NT2/D1 (cell line): ENCODE measurements around the gene DCP1B.

ENCODE experiments used
- DNase-seq: peaks from one replicate; pipeline ENCODE4 v3.0.0-alpha.2; 2011; ENCODE audit warnings: low read depth, low spot score
- H3K27me3 ChIP-seq: 2 replicates; pipeline ENCODE4 v1.6.0; 2011; ENCODE audit warnings: mild to moderate bottlenecking; ENCODE audit not compliant: insufficient read length, insufficient read depth
- H3K36me3 ChIP-seq: 2 replicates; pipeline ENCODE4 v1.6.1; 2011; ENCODE audit warnings: mild to moderate bottlenecking, low read length, mixed read lengths; ENCODE audit not compliant: insufficient read depth, insufficient read length
- H3K4me1 ChIP-seq: 2 replicates; pipeline ENCODE4 v1.5.1; 2011; ENCODE audit not compliant: insufficient read depth, insufficient read length
- H3K4me3 ChIP-seq: 2 replicates; pipeline ENCODE4 v1.5.1; 2011; ENCODE audit warnings: low read depth; ENCODE audit not compliant: insufficient read length
- H3K9ac ChIP-seq: 2 replicates; pipeline ENCODE4 v1.6.0; 2011; ENCODE audit warnings: low read depth; ENCODE audit not compliant: insufficient read length
- H3K9me3 ChIP-seq: 2 replicates; pipeline ENCODE4 v1.5.1; 2011; ENCODE audit warnings: mild to moderate bottlenecking, low read length; ENCODE audit not compliant: insufficient read depth
- SUZ12 ChIP-seq: IDR thresholded peaks from 2 replicates; pipeline ENCODE4 v1.6.1; 2011; ENCODE audit not compliant: insufficient read length, insufficient read depth; ENCODE audit errors: extremely low read depth
- YY1 ChIP-seq: IDR thresholded peaks from 2 replicates; pipeline ENCODE4 v1.6.1; 2011; ENCODE audit not compliant: insufficient read length, insufficient read depth
- ZNF274 ChIP-seq: IDR thresholded peaks from 2 replicates; pipeline ENCODE4 v1.6.1; 2011; ENCODE audit warnings: mild to moderate bottlenecking, low read depth, low read length

The DCP1B gene

DNA sequence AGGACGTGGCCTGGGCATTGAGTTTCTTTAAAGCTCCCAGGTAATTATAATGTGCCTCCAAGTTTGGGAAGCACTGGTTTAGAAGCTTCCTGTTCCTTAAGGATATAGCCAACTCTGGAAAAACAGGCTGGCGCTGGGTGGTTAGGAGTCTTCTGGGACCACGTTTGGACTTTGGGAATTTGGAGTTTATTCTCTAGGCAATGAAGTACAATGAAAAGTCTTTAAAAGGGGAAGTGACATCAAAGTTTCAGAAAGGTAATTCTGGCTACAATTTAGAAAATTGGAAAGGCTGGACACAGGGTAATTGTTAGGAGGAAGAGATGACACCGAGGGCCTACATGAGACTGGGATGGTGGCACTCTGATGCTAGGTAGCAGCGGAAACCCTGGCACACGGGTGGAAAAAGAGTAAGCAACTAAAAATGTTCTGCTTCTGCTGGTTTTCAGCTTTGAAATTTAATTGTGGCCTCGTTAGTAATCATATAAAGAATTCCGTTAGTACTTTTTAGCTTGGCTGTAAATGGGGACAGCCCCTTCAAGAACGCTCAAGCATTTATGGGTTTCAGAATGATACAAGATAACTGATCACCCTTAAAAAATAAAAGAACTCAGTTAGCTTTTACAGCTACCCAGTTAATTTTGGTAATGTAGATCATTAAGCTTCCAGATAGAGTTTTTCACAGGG lies 12.7 kb upstream of the DCP1B start:
- DNase-seq, result no peak
- TF ChIP-seq SUZ12 (no peak), YY1 (no peak), ZNF274 (no peak)
- Histone ChIP-seq H3K9ac (no peak overlapping the region), H3K4me3 (no peak overlapping the region), H3K9me3 (no peaks in the 10 kb centered on the region; the same call in 1 of the 2 replicates), H3K36me3 (no peaks in the 10 kb centered on the region), H3K4me1 (no peaks in the 10 kb centered on the region), H3K27me3 (no peaks in the 10 kb centered on the region)

DNA sequence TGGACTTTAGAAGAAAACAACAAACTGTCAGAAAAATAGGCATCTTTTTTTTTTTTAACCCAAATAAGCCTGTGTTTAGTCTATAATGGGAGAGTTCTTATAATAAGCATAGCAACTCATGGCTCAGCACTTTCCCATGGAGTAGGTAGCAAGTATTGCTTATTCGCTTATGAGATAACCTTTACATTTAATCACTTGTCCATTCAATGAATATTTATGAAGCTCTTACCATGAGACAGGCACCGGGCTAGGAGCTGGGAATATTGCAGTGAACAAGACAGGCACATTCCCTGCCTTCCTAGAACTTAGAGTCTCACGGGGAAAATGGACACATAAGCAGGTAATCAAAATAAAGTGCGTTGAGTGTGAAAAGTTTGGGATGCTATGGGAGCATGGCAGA lies 10.0 kb upstream of the DCP1B start:
- Histone ChIP-seq H3K4me3 (no peak overlapping the region), H3K27me3 (no peaks in the 10 kb centered on the region), H3K9ac (no peak overlapping the region), H3K9me3 (no peaks in the 10 kb centered on the region), H3K36me3 (no peaks in the 10 kb centered on the region), H3K4me1 (no peaks in the 10 kb centered on the region)
- no peak for DNase-seq
- TF ChIP-seq YY1, result no peak
- no peak for TF ChIP-seq ZNF274
- TF ChIP-seq SUZ12, result no peak

DNA sequence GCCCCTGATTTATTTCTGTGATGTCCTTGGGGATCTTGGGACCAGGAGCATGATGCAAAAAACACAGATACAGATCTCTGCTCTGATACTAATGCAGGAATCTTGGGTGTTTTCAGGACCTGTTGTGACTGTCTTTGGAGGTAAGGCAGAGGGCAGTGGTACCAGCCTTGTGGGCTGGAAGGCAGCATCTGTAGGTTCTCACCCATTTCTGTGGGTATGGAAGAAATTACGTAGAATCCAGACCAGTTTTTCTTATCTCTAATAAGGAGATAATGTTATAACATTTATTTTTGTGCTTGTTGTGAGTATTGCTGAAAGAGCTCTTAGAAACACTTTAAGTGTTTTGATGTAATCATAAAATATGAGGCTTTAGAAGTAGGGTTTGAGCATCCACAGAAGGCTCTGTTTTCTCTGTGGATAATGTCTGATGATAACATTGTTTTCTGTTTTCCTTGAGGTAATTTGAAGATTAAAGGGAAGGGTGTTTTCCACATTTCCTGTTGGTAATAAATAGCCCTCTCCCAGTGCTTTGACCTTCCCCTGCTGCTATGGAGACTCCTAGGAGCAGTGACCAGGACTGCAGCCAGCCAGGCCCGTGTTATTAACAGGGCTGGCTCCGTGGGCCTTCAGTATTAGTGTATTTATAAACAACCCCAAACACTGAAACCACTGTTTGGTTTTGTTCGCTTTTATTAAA lies 9.4 kb upstream of the DCP1B start:
- no peak for TF ChIP-seq ZNF274
- no peak for TF ChIP-seq SUZ12
- no peak for TF ChIP-seq YY1
- no peaks in the 10 kb centered on the region for H3K27me3 ChIP-seq
- no peak overlapping the region for H3K9ac ChIP-seq
- no peak for DNase-seq
- no peak overlapping the region for H3K4me3 ChIP-seq
- no peaks in the 10 kb centered on the region for H3K36me3 ChIP-seq
- no peaks in the 10 kb centered on the region for H3K4me1 ChIP-seq
- H3K9me3 ChIP-seq, result no peaks in the 10 kb centered on the region

DNA sequence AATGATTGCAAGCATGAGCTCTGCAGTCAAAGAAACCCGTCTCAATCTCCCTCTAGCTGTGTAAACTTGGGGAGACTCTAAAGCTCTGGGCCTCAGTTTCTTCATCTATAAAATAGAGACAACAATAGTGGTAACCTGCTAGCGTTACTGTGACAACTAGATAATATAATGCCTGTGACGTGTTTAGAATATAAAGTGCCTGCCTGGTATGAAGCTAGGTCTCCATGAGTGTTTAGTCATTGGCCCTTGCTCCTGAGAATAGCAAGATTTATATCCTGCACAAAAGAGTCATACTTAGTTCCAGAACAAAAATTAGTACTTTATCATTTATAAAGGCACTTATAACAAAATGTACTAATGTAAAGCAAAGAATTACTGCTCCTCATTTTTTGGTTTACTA lies 8.8 kb upstream of the DCP1B start:
- H3K36me3 ChIP-seq, result no peaks in the 10 kb centered on the region
- no peaks in the 10 kb centered on the region for H3K9me3 ChIP-seq
- TF ChIP-seq YY1, result no peak
- TF ChIP-seq SUZ12, result no peak
- no peak for TF ChIP-seq ZNF274
- no peak for DNase-seq
- H3K4me3 ChIP-seq, result no peak overlapping the region
- no peak overlapping the region for H3K9ac ChIP-seq
- H3K4me1 ChIP-seq, result no peaks in the 10 kb centered on the region
- no peaks in the 10 kb centered on the region for H3K27me3 ChIP-seq

DNA sequence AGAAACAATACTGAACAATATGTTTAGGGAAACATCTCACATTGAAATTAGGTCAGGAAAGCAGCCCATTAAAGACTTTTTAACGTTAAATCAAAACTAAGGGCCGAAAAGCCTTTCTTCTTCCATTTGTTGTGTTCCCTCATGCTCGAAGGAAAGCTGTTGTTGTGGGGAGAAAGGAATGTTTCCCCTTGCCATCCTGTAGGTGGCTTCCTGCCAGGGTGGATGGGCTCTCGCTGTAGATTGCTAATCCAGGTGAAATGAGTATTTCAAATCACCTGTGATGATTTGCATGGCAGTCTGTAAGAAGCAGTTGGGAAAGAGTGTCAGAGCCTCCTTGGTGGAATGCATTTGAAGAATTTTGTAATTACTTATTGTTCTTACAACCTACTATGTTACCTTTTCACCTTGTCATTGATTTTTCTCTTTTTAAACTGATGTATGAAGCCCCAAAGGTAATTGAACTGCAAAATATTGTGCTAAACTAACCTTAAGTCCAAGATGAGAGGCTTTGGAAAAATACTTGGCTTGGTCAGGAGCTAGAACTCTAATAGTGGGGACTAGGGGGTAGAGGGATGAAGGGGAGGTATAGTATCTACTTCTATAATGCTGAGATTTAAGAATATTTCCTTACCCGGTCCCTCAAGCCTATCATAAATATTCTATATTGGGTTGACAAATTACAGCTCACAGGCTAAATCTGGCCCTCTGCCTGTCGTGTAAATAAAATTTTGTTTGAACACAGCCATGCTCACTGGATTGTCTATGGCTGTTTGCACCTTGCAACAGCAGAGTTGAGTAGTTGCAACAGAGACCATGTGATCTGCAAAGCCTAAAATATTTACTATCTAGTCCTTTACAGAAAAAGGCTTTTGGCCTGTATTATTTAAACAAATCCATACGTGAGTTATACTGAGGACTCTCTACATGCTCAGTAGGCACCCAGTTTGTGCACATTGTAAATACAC lies 7.7 kb upstream of the DCP1B start:
- H3K9me3 ChIP-seq, result no peaks in the 10 kb centered on the region
- H3K9ac ChIP-seq, result no peak overlapping the region
- no peak overlapping the region for H3K4me3 ChIP-seq
- H3K27me3 ChIP-seq, result no peaks in the 10 kb centered on the region
- DNase-seq, result no peak
- no peaks in the 10 kb centered on the region for H3K36me3 ChIP-seq
- TF ChIP-seq ZNF274, result no peak
- TF ChIP-seq YY1, result no peak
- TF ChIP-seq SUZ12, result no peak
- H3K4me1 ChIP-seq, result no peaks in the 10 kb centered on the region

DNA sequence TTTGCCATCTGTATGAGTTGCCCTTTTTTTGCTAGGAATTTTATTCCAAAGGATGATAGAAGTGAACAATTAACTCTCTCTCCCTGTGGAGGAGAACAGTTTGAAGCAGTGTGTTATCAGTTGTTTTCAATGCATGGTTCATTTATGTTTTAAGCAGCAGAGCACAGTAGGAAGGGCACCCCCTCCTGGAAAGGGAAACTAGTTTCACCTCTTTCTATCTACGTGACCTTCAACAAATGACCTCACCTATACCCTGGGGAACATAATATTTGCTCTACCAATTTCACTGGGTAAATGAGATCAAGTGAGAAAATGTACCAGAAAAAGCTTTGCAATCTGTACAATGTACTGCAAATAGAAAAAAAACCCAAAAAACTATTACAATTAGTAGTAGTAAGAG lies 5.4 kb upstream of the DCP1B start:
- Histone ChIP-seq H3K36me3 (no peaks in the 10 kb centered on the region), H3K27me3 (no peaks in the 10 kb centered on the region), H3K4me1 (no peaks in the 10 kb centered on the region), H3K4me3 (no peak overlapping the region), H3K9me3 (no peaks in the 10 kb centered on the region), H3K9ac (no peak overlapping the region)
- no peak for DNase-seq
- TF ChIP-seq ZNF274, result no peak
- no peak for TF ChIP-seq SUZ12
- TF ChIP-seq YY1, result no peak

DNA sequence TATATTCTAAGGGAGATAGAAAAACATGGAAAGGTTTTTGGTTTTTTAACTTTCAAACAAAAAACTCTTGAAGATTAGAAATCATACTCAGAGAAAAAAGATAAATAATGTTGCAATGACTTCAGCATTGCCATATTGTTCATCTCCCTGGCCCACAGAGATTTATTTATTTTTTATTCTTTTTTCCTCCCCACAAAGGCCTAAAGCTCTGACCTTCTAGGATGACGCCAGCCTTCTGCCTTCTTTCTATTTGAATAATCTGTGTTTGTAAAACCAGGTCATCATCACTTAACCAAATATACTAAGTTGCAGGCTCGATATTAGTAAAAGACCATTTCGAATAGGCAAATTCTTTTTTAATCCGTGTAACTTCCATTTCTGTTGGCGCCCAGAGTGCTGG lies 4.4 kb upstream of the DCP1B start:
- H3K4me1 ChIP-seq, result no peaks in the 10 kb centered on the region
- H3K36me3 ChIP-seq, result no peaks in the 10 kb centered on the region
- DNase-seq, result no peak
- no peak overlapping the region for H3K9ac ChIP-seq
- TF ChIP-seq SUZ12, result no peak
- TF ChIP-seq YY1, result no peak
- no peaks in the 10 kb centered on the region for H3K9me3 ChIP-seq
- H3K27me3 ChIP-seq, result no peaks in the 10 kb centered on the region
- no peak overlapping the region for H3K4me3 ChIP-seq
